Neural cell (in vitro differentiated cells): Measurements from ENCODE around the gene ADAMTS2. TPM values are rescaled to one million over a fixed set of nuclear protein-coding genes. Genes with fewer than 3 reads are reported as not detected.

Experiments
- H2AFZ ChIP-seq: fragments of 200-600, 300-800 bp; sonication (generic), shearing (Covaris generic); 2 replicates; pipeline ENCODE4 v1.6.0; 2014; ENCODE audit warnings: low read depth, mild to moderate bottlenecking, antibody characterized with exemption, low read length, moderate library complexity
- H3F3A ChIP-seq: fragments of 200-600 bp; shearing (Covaris generic); 2 replicates; pipeline ENCODE4 v1.6.1; 2016; ENCODE audit warnings: mild to moderate bottlenecking, moderate library complexity, mixed read lengths, antibody characterized with exemption, low read length; ENCODE audit not compliant: insufficient read depth, poor library complexity, severe bottlenecking
- H3K27ac ChIP-seq: fragments of 200-600, 300-800 bp; sonication (generic), shearing (Covaris generic); 2 replicates; pipeline ENCODE4 v1.5.1; 2014; ENCODE audit warnings: mild to moderate bottlenecking, low read length, moderate library complexity
- H3K27me3 ChIP-seq: fragments of 300-800, 200-600 bp; sonication (generic), shearing (Covaris generic); 2 replicates; pipeline ENCODE4 v1.6.0; 2014; ENCODE audit warnings: mild to moderate bottlenecking, low read depth, low read length, moderate library complexity; ENCODE audit not compliant: insufficient read depth
- H3K36me3 ChIP-seq: fragments of 300-800, 200-600 bp; sonication (generic), shearing (Covaris generic); 2 replicates; pipeline ENCODE4 v1.5.1; 2014; ENCODE audit warnings: mild to moderate bottlenecking, antibody characterized with exemption, low read length, moderate library complexity; ENCODE audit not compliant: insufficient read depth
- H3K4me2 ChIP-seq: fragments of 300-800, 200-600 bp; sonication (generic), shearing (Covaris generic); 2 replicates; pipeline ENCODE4 v1.6.0; 2014; ENCODE audit warnings: mild to moderate bottlenecking, low read length
- H3K4me3 ChIP-seq: fragments of 300-800, 200-600 bp; sonication (generic), shearing (Covaris generic); 2 replicates; pipeline ENCODE4 v1.5.1; 2014; ENCODE audit warnings: mild to moderate bottlenecking, low read length, moderate library complexity
- H3K79me2 ChIP-seq: fragments of 200-600 bp; shearing (Covaris generic); replicated peaks from 2 replicates; pipeline ENCODE4 v1.6.0; 2014; ENCODE audit warnings: mild to moderate bottlenecking, low read length, moderate library complexity; ENCODE audit not compliant: insufficient read depth
- H3K9ac ChIP-seq: fragments of 300-800, 200-600 bp; sonication (generic), shearing (Covaris generic); 2 replicates; pipeline ENCODE4 v1.6.1; 2016; ENCODE audit warnings: mild to moderate bottlenecking, low read length, mixed read lengths
- H3K9me2 ChIP-seq: fragments of 200-600 bp; shearing (Covaris generic); 2 replicates; pipeline ENCODE4 v1.6.1; 2016; ENCODE audit warnings: mild to moderate bottlenecking, low read length, mixed read lengths; ENCODE audit not compliant: insufficient read depth
- H3K9me3 ChIP-seq: fragments of 200-600, 300-800 bp; sonication (generic), shearing (Covaris generic); 2 replicates; pipeline ENCODE4 v1.6.1; 2016; ENCODE audit warnings: mild to moderate bottlenecking, mixed run types, low read length, moderate library complexity, mixed read lengths
- H4K20me1 ChIP-seq: fragments of 200-600 bp; shearing (Covaris generic); 2 replicates; pipeline ENCODE4 v1.6.1; 2016; ENCODE audit warnings: mild to moderate bottlenecking, mixed run types; ENCODE audit not compliant: insufficient read depth
- CTCF ChIP-seq: fragments of 450-650 bp; IDR thresholded peaks from 2 replicates; pipeline ENCODE4 v1.5.1; 2014; ENCODE audit warnings: antibody characterized with exemption, mild to moderate bottlenecking, moderate library complexity; ENCODE audit not compliant: poor library complexity, severe bottlenecking
- EP300 ChIP-seq: fragments of 450-650 bp; conservative IDR thresholded peaks from 2 replicates; pipeline ENCODE4 v1.6.1; 2014; ENCODE audit warnings: antibody characterized with exemption, mild to moderate bottlenecking, moderate library complexity; ENCODE audit not compliant: poor library complexity, severe bottlenecking
- EZH2 ChIP-seq: fragments of 200-600, 300-800 bp; shearing (Covaris generic), sonication (generic); IDR thresholded peaks from 2 replicates; pipeline ENCODE4 v1.6.1; 2014; ENCODE audit warnings: antibody characterized with exemption, low read length, borderline replicate concordance, mild to moderate bottlenecking; ENCODE audit not compliant: insufficient read depth, poor library complexity, severe bottlenecking
- MXI1 ChIP-seq: fragments of 450-650 bp; conservative IDR thresholded peaks from 2 replicates; pipeline ENCODE4 v1.6.1; 2014; ENCODE audit warnings: antibody characterized with exemption, mild to moderate bottlenecking; ENCODE audit not compliant: poor library complexity, severe bottlenecking
- POLR2AphosphoS5 ChIP-seq: IDR thresholded peaks from 2 replicates; pipeline ENCODE4 v1.6.1; 2012
- RAD21 ChIP-seq: fragments of 450-650 bp; conservative IDR thresholded peaks from 2 replicates; pipeline ENCODE4 v1.6.1; 2014; ENCODE audit warnings: antibody characterized with exemption, mild to moderate bottlenecking, moderate library complexity
- SMC3 ChIP-seq: fragments of 450-650 bp; conservative IDR thresholded peaks from 2 replicates; pipeline ENCODE4 v1.6.1; 2014; ENCODE audit warnings: antibody characterized with exemption, mild to moderate bottlenecking, moderate library complexity; ENCODE audit not compliant: poor library complexity
- polyA plus RNA-seq: library from polyadenylated mRNA; depleted of rRNA; stranded (reverse); fragments of >200 nt; gene quantifications from 2 replicates; pipeline ENCODE4 v1.2.3, GENCODE V29; 2014
- TF ChIP-seq, protein P1 (sequence below): IDR thresholded peaks from 2 replicates; pipeline ENCODE4 v1.6.1; 2012; ENCODE audit warnings: borderline replicate concordance

The ADAMTS2 gene
- polyA plus RNA-seq, 1 donor from 2014 or later: 0.61 TPM

- Histone ChIP-seq H2AFZ (no peak overlapping the region), H3K9me3 (peaks cover 10% of the 10 kb centered on the region), H3K9ac (no peak overlapping the region), H3K4me3 (no peak overlapping the region), H3K79me2 (no peaks in the 10 kb centered on the region), H3F3A (no peaks in the 10 kb centered on the region), H3K9me2 (no peaks in the 10 kb centered on the region), H3K36me3 (no peaks in the 10 kb centered on the region), H3K27me3 (no peaks in the 10 kb centered on the region), H3K4me2 (no peak overlapping the region), H3K27ac (no peak overlapping the region), H4K20me1 (no peaks in the 10 kb centered on the region)
- no peak for TF ChIP-seq EZH2
Observed at GRCh38 chr5:179226696-179227095, 118.6 kb downstream of the ADAMTS2 start.

DNA sequence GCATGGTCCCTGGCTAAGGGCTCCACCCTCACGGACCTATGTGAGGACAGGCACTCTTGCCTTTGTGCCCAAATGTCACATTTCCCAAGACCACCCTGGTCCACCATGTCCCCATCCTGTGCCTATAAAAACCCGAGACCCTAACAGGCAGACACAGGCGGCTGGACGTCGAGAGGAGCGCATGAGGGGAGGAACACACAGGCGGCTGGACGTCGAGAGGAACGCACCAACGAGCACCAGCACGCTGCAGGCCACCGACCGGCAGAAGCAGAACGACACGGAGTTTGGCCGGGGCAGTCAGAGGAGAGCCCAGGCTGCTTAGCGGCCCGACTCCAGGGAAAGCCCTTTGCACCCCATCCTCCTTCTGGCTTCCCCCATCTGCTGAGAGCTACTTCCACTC is 119.9 kb downstream of the ADAMTS2 start:
- H3F3A ChIP-seq: no peaks in the 10 kb centered on the region
- peaks cover 10% of the 10 kb centered on the region for H3K9me3 ChIP-seq
- H3K9ac ChIP-seq: no peak overlapping the region
- no peak overlapping the region for H3K27ac ChIP-seq
- no peaks in the 10 kb centered on the region for H4K20me1 ChIP-seq
- H2AFZ ChIP-seq: no peak overlapping the region
- H3K27me3 ChIP-seq: no peaks in the 10 kb centered on the region
- no peak overlapping the region for H3K4me3 ChIP-seq
- TF ChIP-seq MXI1: no peak
- H3K79me2 ChIP-seq: no peaks in the 10 kb centered on the region
- no peaks in the 10 kb centered on the region for H3K36me3 ChIP-seq
- H3K9me2 ChIP-seq: no peaks in the 10 kb centered on the region
- no peak overlapping the region for H3K4me2 ChIP-seq

DNA sequence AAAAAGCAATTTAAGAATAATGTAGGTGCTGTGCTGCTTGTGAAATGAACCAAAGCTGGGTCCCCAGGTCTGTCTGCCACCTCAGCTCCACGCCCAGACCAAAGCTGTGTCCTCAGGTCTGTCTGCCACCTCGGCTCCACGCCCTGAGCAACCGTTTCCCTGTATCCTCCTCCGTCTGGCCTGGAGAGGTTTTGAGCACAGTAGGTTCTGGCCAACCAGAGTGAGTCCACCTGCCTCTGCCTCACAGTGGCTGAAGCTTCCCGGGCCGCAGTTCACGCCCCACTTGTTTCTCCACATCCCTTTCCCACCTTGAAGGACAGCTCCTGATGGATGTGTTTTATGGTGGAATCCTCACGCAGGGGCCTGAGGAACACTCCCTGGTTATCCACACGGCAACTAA is 120.5 kb downstream of the ADAMTS2 start:
- H3K79me2 ChIP-seq: no peaks in the 10 kb centered on the region
- H3K4me3 ChIP-seq: no peak overlapping the region
- H3K36me3 ChIP-seq: no peaks in the 10 kb centered on the region
- no peak overlapping the region for H3K4me2 ChIP-seq
- H4K20me1 ChIP-seq: no peaks in the 10 kb centered on the region
- H3K27ac ChIP-seq: no peak overlapping the region
- no peaks in the 10 kb centered on the region for H3K27me3 ChIP-seq
- no peak overlapping the region for H2AFZ ChIP-seq
- no peak overlapping the region for H3K9ac ChIP-seq
- H3F3A ChIP-seq: no peaks in the 10 kb centered on the region
- H3K9me2 ChIP-seq: no peaks in the 10 kb centered on the region
- TF ChIP-seq EZH2: no peak
- no peak for TF ChIP-seq SMC3
- no peak for TF ChIP-seq POLR2AphosphoS5
- no peak for TF ChIP-seq MXI1
- TF ChIP-seq RAD21: no peak
- no peak for TF ChIP-seq CTCF
- TF ChIP-seq, protein P1, sequence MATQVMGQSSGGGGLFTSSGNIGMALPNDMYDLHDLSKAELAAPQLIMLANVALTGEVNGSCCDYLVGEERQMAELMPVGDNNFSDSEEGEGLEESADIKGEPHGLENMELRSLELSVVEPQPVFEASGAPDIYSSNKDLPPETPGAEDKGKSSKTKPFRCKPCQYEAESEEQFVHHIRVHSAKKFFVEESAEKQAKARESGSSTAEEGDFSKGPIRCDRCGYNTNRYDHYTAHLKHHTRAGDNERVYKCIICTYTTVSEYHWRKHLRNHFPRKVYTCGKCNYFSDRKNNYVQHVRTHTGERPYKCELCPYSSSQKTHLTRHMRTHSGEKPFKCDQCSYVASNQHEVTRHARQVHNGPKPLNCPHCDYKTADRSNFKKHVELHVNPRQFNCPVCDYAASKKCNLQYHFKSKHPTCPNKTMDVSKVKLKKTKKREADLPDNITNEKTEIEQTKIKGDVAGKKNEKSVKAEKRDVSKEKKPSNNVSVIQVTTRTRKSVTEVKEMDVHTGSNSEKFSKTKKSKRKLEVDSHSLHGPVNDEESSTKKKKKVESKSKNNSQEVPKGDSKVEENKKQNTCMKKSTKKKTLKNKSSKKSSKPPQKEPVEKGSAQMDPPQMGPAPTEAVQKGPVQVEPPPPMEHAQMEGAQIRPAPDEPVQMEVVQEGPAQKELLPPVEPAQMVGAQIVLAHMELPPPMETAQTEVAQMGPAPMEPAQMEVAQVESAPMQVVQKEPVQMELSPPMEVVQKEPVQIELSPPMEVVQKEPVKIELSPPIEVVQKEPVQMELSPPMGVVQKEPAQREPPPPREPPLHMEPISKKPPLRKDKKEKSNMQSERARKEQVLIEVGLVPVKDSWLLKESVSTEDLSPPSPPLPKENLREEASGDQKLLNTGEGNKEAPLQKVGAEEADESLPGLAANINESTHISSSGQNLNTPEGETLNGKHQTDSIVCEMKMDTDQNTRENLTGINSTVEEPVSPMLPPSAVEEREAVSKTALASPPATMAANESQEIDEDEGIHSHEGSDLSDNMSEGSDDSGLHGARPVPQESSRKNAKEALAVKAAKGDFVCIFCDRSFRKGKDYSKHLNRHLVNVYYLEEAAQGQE: no peak
- no peak for TF ChIP-seq EP300
- peaks cover 10% of the 10 kb centered on the region for H3K9me3 ChIP-seq
